Limb (tissue), 2 donors: ENCODE results near the gene ITGB3BP.
A peak's percentile ranks its signal among the peaks of the same experiment; 100 is the strongest.
"Not testable (repeated sequence)": the region's sequence is repeated elsewhere in the genome, so short reads cannot be mapped to it uniquely, and the experiment has no call there.

Experiments used
- DNase-seq, 2 donors: peaks; one replicate each; pipeline ENCODE4 v3.0.0-alpha.2; 2016; ENCODE audit errors: extremely low spot score in 2 of 2

ITGB3BP gene

GRCh38 chr1:63423649-63424048 is 99.4 kb downstream of the ITGB3BP start:
- DNase-seq = no peak

DNA sequence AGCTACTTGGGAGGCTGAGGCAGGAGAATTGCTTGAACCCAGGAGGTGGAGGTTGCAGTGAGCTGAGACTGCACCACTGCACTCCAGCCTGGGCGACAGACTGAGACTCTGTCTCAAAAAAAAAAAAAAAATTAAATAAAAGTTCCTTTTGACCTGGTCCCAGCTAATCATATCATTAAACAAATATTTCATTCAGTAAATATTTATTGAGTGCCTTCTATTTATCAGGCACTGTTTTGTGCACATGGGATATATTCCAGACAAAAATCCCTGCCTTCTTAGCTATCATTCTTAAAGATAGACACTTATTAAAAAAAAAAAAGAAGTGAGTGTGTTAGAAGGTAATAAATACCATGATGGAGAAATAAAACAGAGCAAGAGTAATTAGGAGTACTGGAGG is 102.3 kb downstream of the ITGB3BP start:
- not testable (repeated sequence) for DNase-seq

DNA sequence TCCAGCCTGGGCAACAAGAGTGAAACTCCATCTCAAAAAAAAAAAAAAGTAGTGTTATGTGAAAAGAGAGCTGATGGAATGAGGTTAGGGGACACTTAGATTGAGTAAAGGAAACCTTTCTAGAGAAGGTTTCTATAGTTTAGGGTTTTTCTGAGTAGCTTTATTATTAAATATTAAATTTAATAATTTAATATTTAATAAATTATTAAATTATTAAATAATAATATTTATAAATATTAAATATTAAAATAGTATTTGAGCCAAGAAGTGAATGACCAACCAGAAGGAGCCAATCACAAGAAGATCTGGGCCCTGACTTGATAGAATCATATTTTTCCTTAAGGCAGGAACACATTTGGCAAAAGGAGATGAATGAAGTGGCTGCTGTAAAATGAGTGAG is 104.9 kb downstream of the ITGB3BP start:
- no peak for DNase-seq

- DNase-seq = no peak
Measured at GRCh38 chr1:63414691-63415365, 108.2 kb downstream of the ITGB3BP start.

- DNase-seq = no peak
Measured at GRCh38 chr1:63413394-63413793, 109.6 kb downstream of the ITGB3BP start.

GRCh38 chr1:63411066-63411465 is 112.0 kb downstream of the ITGB3BP start:
- DNase-seq = peak in 1 of 2 donors; percentile 8

DNA sequence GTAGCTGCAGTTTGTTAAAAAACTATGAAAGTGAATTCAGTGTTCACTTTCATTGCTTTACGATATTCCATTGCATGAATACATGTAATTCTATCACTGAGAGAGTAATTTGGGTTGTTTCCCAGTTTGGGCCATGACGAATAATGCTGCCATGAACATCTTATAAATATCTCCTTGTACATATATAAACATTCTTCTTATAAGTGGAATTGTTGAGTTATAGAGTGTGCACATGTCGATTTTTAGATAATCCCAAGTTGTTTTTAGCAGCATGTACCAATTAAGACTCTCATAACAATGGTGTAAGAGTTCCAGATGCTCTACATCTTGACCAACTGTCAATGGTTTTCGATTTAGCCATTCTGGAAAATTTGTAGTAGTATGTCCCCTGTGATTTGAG is 114.7 kb downstream of the ITGB3BP start:
- DNase-seq = peak in 1 of 2 donors; percentile 4

DNA sequence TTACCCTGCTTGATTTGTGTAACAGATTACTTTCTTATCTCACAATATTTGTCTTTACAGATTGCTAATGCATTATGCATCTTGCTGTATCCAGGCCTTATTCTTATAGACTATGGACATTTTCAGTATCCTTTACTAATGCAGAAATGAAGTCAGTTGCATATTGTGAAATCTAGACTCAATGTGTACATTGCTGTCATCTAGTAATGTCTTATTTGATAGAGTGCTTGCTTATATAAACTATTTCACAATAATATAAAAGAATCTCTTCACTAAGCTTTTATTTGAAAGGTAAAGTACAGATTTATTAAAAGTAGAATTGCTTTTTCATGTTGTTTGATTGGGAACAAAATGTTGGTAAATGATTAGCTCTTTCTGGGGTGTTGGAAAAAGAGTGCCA is 116.0 kb downstream of the ITGB3BP start:
- DNase-seq = no peak

- DNase-seq = no peak
Measured at GRCh38 chr1:63405987-63406386, 117.0 kb downstream of the ITGB3BP start.

- DNase-seq = no peak
Measured at GRCh38 chr1:63405021-63405420, 118.0 kb downstream of the ITGB3BP start.

- DNase-seq = no peak
Measured at GRCh38 chr1:63403386-63403785, 119.6 kb downstream of the ITGB3BP start.

DNA sequence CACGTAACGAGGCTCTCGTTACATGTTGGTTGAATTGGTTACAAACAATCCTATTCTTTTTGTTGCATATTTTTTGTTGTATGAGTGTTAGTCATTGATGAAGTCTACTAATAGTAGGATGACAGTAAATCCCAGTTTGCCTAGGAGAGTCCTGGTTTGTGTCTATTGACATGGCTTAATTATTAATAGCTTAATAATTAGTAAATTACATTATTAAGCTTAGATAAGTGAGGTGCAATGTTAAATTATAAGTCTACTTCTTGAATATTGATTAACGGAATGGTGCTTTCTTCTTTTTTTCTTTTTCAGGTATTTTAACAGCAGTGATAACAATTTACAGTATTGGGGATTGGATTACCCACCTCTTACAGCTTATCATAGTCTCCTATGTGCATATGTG is 121.1 kb downstream of the ITGB3BP start:
- no peak for DNase-seq
